CD4-positive, alpha-beta T cell treated with Interleukin-4 for 4 hours (primary cell): ENCODE results near the gene ASPHD1.

Source experiments
- DNase-seq: peaks from one replicate; pipeline ENCODE4 v3.0.0-alpha.2; 2020

ASPHD1 gene

DNA sequence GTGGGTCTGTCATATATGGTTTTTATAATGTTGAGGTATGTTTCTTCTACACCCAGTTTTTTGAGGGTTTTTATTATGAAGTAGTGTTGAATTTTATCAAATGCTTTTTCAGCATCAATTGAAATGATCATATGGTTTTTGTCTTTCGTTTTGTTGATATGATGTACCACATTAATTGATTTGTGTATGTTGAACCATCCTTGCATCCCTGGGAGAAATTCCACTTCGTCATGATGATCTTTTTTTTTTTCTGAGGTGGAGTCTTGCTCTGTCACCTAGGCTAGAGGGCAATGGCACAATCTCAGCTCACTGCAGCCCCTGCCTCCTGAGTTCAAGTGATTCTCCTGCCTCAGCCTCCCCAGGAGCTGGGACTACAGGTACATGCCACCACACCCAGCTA, 47.6 kb downstream of the ASPHD1 start:
- DNase-seq = no peak

DNA sequence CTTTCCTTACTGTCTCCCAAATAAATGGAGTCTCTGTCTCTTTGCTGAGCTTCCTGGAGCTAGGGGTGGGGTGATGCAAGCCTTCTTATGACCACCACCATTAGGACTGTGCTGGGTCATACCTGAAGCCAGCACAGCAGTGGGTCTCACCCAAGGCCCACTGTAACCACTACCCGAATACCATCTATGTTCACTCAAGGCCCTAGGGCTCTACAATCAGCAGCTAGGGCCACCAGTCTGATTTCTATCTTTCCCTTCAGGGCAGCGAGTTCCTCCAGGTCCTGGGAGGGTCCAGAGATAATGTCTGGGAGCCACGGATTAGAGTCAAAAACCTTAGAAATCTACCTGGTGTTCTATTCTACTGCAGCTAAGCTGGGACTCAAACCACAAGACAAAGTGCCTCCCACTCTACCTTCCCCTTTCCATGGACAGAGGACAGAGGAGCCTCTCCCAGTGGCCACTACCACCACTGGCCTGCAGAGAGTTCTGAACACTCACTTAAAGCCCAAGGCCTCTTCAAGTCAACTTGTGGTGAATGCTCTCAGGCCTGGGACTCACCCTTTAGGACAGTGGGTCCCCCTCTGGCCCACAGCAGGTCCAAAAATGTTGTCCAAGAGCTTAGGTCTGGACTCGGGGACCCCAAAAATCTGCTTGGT, 50.6 kb downstream of the ASPHD1 start:
- no peak for DNase-seq

DNA sequence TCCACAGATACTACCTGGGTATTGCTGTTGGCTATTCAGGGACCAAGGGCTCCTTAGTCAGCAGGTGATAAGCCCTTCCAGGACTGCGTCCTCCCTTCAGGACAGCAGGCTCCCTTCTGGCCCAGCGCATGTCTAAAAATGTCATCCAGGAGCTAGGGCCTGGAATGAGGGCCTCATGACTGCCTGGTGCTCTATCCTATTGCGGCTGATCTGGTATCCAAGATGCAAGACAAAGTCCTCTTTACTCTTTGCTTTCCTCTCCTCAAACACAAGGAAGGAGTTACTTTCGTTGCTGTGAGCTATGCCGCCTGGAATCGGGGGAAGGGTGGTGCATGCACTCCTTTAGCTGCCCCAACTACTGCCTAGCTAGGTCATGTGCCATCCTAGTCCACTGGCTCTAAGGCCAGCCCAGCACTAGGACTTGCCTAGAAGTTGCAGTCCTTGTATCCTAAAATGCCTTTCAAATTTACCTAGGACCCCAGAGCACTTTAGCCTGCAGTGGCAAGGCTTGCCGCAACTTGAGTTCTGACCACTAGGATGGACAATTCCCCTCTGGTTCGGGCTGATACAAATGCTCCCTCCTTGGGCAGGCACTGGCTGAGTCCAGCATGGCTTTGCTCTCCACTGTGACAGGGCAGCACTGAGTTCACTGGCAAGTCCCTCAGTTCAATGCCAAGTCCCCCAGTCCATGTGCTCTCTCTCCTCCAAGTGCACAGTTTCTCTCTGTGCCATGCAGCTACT, 51.5 kb downstream of the ASPHD1 start:
- DNase-seq = no peak
